HEK293T (cell line): Measurements from ENCODE around the gene SLC8A3.

Experiments
- BHLHE40 ChIP-seq: fragments of 450-650 bp; IDR thresholded peaks from 2 replicates; pipeline ENCODE4 v1.6.1; 2016; ENCODE audit warnings: mild to moderate bottlenecking, moderate library complexity, borderline replicate concordance
- ELF4 ChIP-seq: fragments of 450-650 bp; IDR thresholded peaks from 2 replicates; pipeline ENCODE4 v1.6.1; 2017; ENCODE audit warnings: antibody characterized with exemption
- FOXK2 ChIP-seq: fragments of 450-650 bp; IDR thresholded peaks from 2 replicates; pipeline ENCODE4 v1.6.1; 2016; ENCODE audit warnings: mild to moderate bottlenecking
- HDGF ChIP-seq: fragments of 450-650 bp; IDR thresholded peaks from 2 replicates; pipeline ENCODE4 v1.6.1; 2017; ENCODE audit warnings: antibody characterized with exemption, borderline replicate concordance
- LEF1 ChIP-seq: fragments of 450-650 bp; IDR thresholded peaks from 2 replicates; pipeline ENCODE4 v1.6.1; 2017; ENCODE audit warnings: mild to moderate bottlenecking, borderline replicate concordance
- SP1 ChIP-seq: fragments of 450-650 bp; IDR thresholded peaks from 2 replicates; pipeline ENCODE4 v1.6.1; 2017
- ZNF384 ChIP-seq: fragments of 450-650 bp; IDR thresholded peaks from 2 replicates; pipeline ENCODE4 v1.6.1; 2016

DNA sequence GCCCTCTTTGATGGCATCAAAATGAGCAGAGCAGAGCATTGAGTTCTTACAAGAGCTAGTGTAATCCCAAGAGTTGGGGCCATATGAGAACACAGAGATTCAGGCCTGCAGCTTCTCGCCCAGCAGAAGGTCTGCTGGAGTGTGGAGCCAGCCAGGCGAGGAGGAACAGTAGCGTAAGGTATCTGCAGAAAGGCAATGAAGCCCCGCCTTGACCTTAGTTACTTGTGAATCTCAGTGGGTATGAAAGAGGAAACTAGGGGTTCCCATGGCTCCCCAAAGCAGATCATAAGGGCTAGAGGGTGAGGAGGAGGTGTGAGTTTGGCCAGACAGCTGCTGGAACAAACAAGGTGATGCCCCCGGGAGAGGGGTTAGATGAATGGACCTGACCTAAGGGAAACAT is 49.4 kb downstream of the SLC8A3 start:
- no peak for TF ChIP-seq HDGF
- TF ChIP-seq SP1: no peak
- no peak for TF ChIP-seq LEF1
- no peak for TF ChIP-seq ELF4
- TF ChIP-seq ZNF384: no peak
- TF ChIP-seq BHLHE40: no peak
- TF ChIP-seq FOXK2: no peak
